GM12892 (cell line): Measurements from ENCODE around the gene CIRBP.

Experiments used
- DNase-seq: peaks from one replicate; pipeline ENCODE4 v3.0.0; 2011; ENCODE audit not compliant: insufficient read length
- FAIRE-seq: peaks from 2 replicates; lab custom pipeline; 2011; peaks lifted over from hg19 to GRCh38; lab: Jason Lieb, UNC
- POLR2A ChIP-seq: IDR thresholded peaks from 2 replicates; pipeline ENCODE4 v1.6.1; 2011; ENCODE audit warnings: low read depth, low read length, control low read depth
- POLR2AphosphoS5 ChIP-seq: IDR thresholded peaks from 2 replicates; pipeline ENCODE4 v1.6.1; 2011; ENCODE audit warnings: low read depth, low read length, control low read depth
- TAF1 ChIP-seq: IDR thresholded peaks from 2 replicates; pipeline ENCODE4 v1.6.1; 2011; ENCODE audit warnings: low read depth, mild to moderate bottlenecking, control low read depth, low read length, borderline replicate concordance

Gene CIRBP

GRCh38 chr19:1226227-1226518, 43.0 kb upstream of the CIRBP start:
- TF ChIP-seq POLR2AphosphoS5, result no peak
- no peak for TF ChIP-seq TAF1
- TF ChIP-seq POLR2A, result no peak
- FAIRE-seq (no peak), DNase-seq (no peak)

- DNase-seq (no peak), FAIRE-seq (no peak)
- TF ChIP-seq TAF1 (no peak), POLR2AphosphoS5 (no peak), POLR2A (no peak)
These were observed 42.4 kb upstream of the CIRBP start for GRCh38 chr19:1226522-1227303.

- TF ChIP-seq POLR2A (no peak), POLR2AphosphoS5 (no peak), TAF1 (no peak)
- DNase-seq (no peak), FAIRE-seq (no peak)
These were observed 41.7 kb upstream of the CIRBP start for GRCh38 chr19:1227304-1228054.

- TF ChIP-seq TAF1, result no peak
- no peak for DNase-seq
- no peak for FAIRE-seq
These were observed 40.8 kb upstream of the CIRBP start for GRCh38 chr19:1228161-1228957.

DNA sequence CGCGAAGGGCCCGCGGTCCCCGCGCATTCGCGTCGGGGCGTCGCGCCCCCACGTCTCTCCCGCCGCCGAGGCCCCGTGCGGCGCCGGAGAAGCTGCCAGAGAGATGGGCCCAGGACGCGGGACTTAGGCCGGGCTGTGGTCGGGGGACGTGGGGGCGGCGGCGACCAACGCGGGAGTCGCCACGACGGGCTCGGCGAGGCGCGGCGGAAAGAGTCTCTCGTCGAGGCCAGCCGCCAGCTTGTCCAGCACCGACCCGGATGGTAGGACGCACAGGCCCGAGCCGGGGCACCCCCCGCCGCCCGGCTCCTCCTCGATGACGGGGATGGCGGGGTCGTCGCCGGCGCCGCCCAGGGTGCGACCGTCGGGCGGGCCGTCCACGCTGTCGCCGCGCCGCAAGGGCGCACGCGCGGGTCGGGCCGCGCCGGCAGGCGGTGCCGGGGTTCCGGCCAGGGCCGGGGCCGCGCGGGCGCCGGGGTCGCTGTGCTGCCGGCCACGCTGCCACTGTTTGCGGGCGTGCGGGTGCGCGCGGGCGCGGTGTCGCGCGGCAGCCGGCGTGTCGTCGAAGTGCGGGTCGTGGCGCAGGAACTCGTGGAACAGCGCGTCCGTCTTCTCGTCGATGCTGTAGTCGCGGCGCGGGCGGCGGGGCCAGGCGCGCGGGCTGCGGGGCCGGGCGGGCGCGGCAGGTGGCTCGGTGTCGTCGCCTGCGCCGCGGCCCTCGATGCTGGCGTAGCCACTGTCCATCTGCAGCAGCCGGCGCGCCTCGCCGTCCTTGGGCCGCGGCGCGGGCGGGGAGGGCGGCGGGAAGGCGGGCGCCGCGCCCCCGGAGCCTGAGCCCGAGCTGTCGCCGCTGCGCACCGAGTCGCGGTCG, 39.8 kb upstream of the CIRBP start:
- FAIRE-seq (no peak), DNase-seq (no peak)
- TF ChIP-seq POLR2AphosphoS5 (no peak), POLR2A (no peak), TAF1 (no peak)

GRCh38 chr19:1229924-1230782, 39.0 kb upstream of the CIRBP start:
- no peak for TF ChIP-seq TAF1
- no peak for TF ChIP-seq POLR2AphosphoS5
- no peak for TF ChIP-seq POLR2A
- no peak for FAIRE-seq
- no peak for DNase-seq

GRCh38 chr19:1230783-1231489, 38.2 kb upstream of the CIRBP start:
- TF ChIP-seq TAF1 (no peak), POLR2AphosphoS5 (no peak), POLR2A (no peak)
- FAIRE-seq (no peak), DNase-seq (no peak)

- FAIRE-seq (no peak), DNase-seq (no peak)
- no peak for TF ChIP-seq POLR2A
- no peak for TF ChIP-seq TAF1
- TF ChIP-seq POLR2AphosphoS5, result no peak
These were observed 37.1 kb upstream of the CIRBP start for GRCh38 chr19:1231729-1232637.

- TF ChIP-seq POLR2A, result no peak
- no peak for TF ChIP-seq TAF1
- TF ChIP-seq POLR2AphosphoS5, result no peak
- FAIRE-seq, result no peak
- no peak for DNase-seq
These were observed 36.5 kb upstream of the CIRBP start for GRCh38 chr19:1232652-1233072.
